Measurements from ENCODE around the gene C10orf95.

DNA sequence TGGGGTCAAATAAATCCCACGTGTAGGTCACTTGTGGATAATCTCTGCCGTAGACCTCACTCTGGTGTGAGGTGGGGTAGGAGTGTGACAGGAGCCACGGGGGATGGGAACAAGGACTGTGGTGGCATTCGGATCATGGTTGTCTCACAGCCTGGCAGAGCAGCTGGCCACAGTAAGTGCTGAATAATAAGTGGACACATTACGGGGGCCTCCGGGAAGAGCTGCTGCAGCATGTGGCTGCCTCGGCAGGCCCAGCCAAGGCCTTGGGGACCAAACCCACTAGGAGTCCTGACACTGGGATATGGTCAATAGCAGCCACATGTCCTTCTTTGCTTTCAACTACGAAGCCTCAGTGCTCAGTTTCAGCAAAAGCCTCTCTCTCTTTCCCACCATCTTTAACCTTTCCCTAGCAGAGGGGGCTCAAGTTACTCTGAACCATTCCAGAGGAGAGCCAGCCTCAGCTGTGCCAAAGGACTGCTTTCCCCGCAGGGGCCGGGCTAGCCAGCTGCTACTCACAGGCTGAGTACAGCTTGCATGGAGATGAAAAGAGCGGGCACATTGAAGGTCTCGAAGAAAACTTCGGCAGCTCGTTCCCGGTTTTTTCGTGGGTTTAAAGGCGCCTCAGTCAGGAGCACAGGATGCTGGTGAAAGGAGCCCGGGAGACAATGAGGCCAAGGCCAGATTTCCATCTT lies 33.9 kb upstream of the C10orf95 start:
- TF ChIP-seq, protein P1, sequence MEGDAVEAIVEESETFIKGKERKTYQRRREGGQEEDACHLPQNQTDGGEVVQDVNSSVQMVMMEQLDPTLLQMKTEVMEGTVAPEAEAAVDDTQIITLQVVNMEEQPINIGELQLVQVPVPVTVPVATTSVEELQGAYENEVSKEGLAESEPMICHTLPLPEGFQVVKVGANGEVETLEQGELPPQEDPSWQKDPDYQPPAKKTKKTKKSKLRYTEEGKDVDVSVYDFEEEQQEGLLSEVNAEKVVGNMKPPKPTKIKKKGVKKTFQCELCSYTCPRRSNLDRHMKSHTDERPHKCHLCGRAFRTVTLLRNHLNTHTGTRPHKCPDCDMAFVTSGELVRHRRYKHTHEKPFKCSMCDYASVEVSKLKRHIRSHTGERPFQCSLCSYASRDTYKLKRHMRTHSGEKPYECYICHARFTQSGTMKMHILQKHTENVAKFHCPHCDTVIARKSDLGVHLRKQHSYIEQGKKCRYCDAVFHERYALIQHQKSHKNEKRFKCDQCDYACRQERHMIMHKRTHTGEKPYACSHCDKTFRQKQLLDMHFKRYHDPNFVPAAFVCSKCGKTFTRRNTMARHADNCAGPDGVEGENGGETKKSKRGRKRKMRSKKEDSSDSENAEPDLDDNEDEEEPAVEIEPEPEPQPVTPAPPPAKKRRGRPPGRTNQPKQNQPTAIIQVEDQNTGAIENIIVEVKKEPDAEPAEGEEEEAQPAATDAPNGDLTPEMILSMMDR (IDR thresholded peaks at IDR 0.05), result no peak
- TF ChIP-seq EP300 (IDR thresholded peaks at IDR 0.05), result no peak
- TF ChIP-seq, protein P2, sequence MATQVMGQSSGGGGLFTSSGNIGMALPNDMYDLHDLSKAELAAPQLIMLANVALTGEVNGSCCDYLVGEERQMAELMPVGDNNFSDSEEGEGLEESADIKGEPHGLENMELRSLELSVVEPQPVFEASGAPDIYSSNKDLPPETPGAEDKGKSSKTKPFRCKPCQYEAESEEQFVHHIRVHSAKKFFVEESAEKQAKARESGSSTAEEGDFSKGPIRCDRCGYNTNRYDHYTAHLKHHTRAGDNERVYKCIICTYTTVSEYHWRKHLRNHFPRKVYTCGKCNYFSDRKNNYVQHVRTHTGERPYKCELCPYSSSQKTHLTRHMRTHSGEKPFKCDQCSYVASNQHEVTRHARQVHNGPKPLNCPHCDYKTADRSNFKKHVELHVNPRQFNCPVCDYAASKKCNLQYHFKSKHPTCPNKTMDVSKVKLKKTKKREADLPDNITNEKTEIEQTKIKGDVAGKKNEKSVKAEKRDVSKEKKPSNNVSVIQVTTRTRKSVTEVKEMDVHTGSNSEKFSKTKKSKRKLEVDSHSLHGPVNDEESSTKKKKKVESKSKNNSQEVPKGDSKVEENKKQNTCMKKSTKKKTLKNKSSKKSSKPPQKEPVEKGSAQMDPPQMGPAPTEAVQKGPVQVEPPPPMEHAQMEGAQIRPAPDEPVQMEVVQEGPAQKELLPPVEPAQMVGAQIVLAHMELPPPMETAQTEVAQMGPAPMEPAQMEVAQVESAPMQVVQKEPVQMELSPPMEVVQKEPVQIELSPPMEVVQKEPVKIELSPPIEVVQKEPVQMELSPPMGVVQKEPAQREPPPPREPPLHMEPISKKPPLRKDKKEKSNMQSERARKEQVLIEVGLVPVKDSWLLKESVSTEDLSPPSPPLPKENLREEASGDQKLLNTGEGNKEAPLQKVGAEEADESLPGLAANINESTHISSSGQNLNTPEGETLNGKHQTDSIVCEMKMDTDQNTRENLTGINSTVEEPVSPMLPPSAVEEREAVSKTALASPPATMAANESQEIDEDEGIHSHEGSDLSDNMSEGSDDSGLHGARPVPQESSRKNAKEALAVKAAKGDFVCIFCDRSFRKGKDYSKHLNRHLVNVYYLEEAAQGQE (IDR thresholded peaks at IDR 0.05), result no peak
- TF ChIP-seq CHD4 (IDR thresholded peaks at IDR 0.05; ENCODE audit: borderline replicate concordance), result no peak
- no peak for TF ChIP-seq JUN (IDR thresholded peaks at IDR 0.05)
- TF ChIP-seq BHLHE40 (IDR thresholded peaks at IDR 0.05; ENCODE audit: low read depth, low read length), result no peak
- no peak for TF ChIP-seq POLR2A (IDR thresholded peaks at IDR 0.05; ENCODE audit: low read length)
- TF ChIP-seq ZFP36 (IDR thresholded peaks at IDR 0.05; ENCODE audit: borderline replicate concordance, partially characterized antibody), result no peak
- TF ChIP-seq, protein P3, sequence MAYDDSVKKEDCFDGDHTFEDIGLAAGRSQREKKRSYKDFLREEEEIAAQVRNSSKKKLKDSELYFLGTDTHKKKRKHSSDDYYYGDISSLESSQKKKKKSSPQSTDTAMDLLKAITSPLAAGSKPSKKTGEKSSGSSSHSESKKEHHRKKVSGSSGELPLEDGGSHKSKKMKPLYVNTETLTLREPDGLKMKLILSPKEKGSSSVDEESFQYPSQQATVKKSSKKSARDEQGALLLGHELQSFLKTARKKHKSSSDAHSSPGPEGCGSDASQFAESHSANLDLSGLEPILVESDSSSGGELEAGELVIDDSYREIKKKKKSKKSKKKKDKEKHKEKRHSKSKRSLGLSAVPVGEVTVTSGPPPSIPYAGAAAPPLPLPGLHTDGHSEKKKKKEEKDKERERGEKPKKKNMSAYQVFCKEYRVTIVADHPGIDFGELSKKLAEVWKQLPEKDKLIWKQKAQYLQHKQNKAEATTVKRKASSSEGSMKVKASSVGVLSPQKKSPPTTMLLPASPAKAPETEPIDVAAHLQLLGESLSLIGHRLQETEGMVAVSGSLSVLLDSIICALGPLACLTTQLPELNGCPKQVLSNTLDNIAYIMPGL (CRISPR knock-in tag; IDR thresholded peaks at IDR 0.05; ENCODE audit: borderline replicate concordance), result no peak
- no peak for TF ChIP-seq TFCP2L1 (CRISPR knock-in tag; IDR thresholded peaks at IDR 0.05)
- TF ChIP-seq RFX5 (IDR thresholded peaks at IDR 0.05), result no peak
- TF ChIP-seq GATA3 (IDR thresholded peaks at IDR 0.05; ENCODE audit: borderline replicate concordance), result no peak
- TF ChIP-seq, protein P4, sequence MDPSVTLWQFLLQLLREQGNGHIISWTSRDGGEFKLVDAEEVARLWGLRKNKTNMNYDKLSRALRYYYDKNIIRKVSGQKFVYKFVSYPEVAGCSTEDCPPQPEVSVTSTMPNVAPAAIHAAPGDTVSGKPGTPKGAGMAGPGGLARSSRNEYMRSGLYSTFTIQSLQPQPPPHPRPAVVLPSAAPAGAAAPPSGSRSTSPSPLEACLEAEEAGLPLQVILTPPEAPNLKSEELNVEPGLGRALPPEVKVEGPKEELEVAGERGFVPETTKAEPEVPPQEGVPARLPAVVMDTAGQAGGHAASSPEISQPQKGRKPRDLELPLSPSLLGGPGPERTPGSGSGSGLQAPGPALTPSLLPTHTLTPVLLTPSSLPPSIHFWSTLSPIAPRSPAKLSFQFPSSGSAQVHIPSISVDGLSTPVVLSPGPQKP (IDR thresholded peaks at IDR 0.05; ENCODE audit: low read depth, low read length), result no peak

Data from A549 (cell line).